ENCODE data around the gene SLIT1. TPM values are rescaled to one million over a fixed set of nuclear protein-coding genes. Genes with fewer than 3 reads are reported as not detected.

The SLIT1 gene
- total and polyA plus RNA-seq, 4 experiments from 2014 or later = 0.05 to 0.32 (median 0.28) TPM; not detected in 1

- H3K27ac Mint-ChIP-seq = no peak overlapping the region
- H3K4me3 Mint-ChIP-seq = no peak overlapping the region
- intact Hi-C loops (cut with micrococcal nuclease) = no loop called here
- no peaks in the 10 kb centered on the region for H3K9me3 Mint-ChIP-seq
- Histone ChIP-seq H3K9me3 (ENCODE audit: control insufficient read depth in 1 of 2, low read length in 2 of 2) (no peaks in the 10 kb centered on the region), H3K27me3 (ENCODE audit: insufficient read depth, low read length) (no peaks in the 10 kb centered on the region), H3K36me3 (ENCODE audit: insufficient read depth, low read length) (no peaks in the 10 kb centered on the region), H3K27ac (ENCODE audit: low read depth, low read length) (no peak overlapping the region), H3K4me1 (ENCODE audit: insufficient read depth, low read length) (no peaks in the 10 kb centered on the region), H3K4me3 (ENCODE audit: low read length in 2 of 2) (no peak overlapping the region)
- peaks cover 5 to 12% of the 10 kb centered on the region in 2 donors for H3K36me3 Mint-ChIP-seq
- CTCF ChIA-PET (ENCODE audit: partially characterized antibody) = no interaction called here
- DNase-seq = no peak
- no peaks in the 10 kb centered on the region for H3K27me3 Mint-ChIP-seq
- POLR2A ChIA-PET (ENCODE audit: partially characterized antibody) = no interaction called here
- peaks cover 0 to 3% (median under 1%) of the 10 kb centered on the region in 4 donors for H3K4me1 Mint-ChIP-seq
Measured at GRCh38 chr10:96968682-96969423, 216.9 kb downstream of the SLIT1 start.

GRCh38 chr10:96967847-96968246 lies 217.9 kb downstream of the SLIT1 start:
- no peaks in the 10 kb centered on the region for H3K9me3 Mint-ChIP-seq
- peaks cover 0 to 3% (median under 1%) of the 10 kb centered on the region in 4 donors for H3K4me1 Mint-ChIP-seq
- no peak overlapping the region for H3K4me3 Mint-ChIP-seq
- no peaks in the 10 kb centered on the region for H3K27me3 ChIP-seq (ENCODE audit: insufficient read depth, low read length)
- no peaks in the 10 kb centered on the region for H3K9me3 ChIP-seq (ENCODE audit: control insufficient read depth in 1 of 2, low read length in 2 of 2)
- no peaks in the 10 kb centered on the region for H3K36me3 ChIP-seq (ENCODE audit: insufficient read depth, low read length)
- H3K27ac ChIP-seq (ENCODE audit: low read depth, low read length) = no peak overlapping the region
- POLR2A ChIA-PET (ENCODE audit: partially characterized antibody) = no interaction called here
- CTCF ChIA-PET (ENCODE audit: partially characterized antibody) = no interaction called here
- no peaks in the 10 kb centered on the region for H3K4me1 ChIP-seq (ENCODE audit: insufficient read depth, low read length)
- H3K27me3 Mint-ChIP-seq = no peaks in the 10 kb centered on the region
- no peak for DNase-seq
- intact Hi-C loops (cut with micrococcal nuclease) = no loop called here
- peaks cover 8 to 13% of the 10 kb centered on the region in 2 donors for H3K36me3 Mint-ChIP-seq
- H3K27ac Mint-ChIP-seq = no peak overlapping the region
- no peak overlapping the region for H3K4me3 ChIP-seq (ENCODE audit: low read length in 2 of 2)

- Histone ChIP-seq H3K36me3 (ENCODE audit: insufficient read depth, low read length) (no peaks in the 10 kb centered on the region), H3K4me1 (ENCODE audit: insufficient read depth, low read length) (no peaks in the 10 kb centered on the region), H3K27me3 (ENCODE audit: insufficient read depth, low read length) (no peaks in the 10 kb centered on the region), H3K4me3 (ENCODE audit: low read length in 2 of 2) (no peak overlapping the region), H3K27ac (ENCODE audit: low read depth, low read length) (no peak overlapping the region), H3K9me3 (ENCODE audit: control insufficient read depth in 1 of 2, low read length in 2 of 2) (no peaks in the 10 kb centered on the region)
- ChIA-PET POLR2A (ENCODE audit: partially characterized antibody) (no interaction called here), CTCF (ENCODE audit: partially characterized antibody) (interaction anchor here (0.7 kb wide), 1 partner anchor 955 kb away, joined by 3 read pairs; no protein-coding TSS in a partner anchor)
- H3K9me3 Mint-ChIP-seq = no peaks in the 10 kb centered on the region
- intact Hi-C loops (cut with micrococcal nuclease) = no loop called here
- H3K4me3 Mint-ChIP-seq = no peak overlapping the region
- no peaks in the 10 kb centered on the region for H3K27me3 Mint-ChIP-seq
- H3K4me1 Mint-ChIP-seq = peaks cover 0 to 4% (median under 1%) of the 10 kb centered on the region in 4 donors
- DNase-seq = no peak
- H3K27ac Mint-ChIP-seq = no peak overlapping the region
- H3K36me3 Mint-ChIP-seq = peaks cover 17 to 20% of the 10 kb centered on the region in 2 donors
Measured at GRCh38 chr10:96964131-96964530, 221.6 kb downstream of the SLIT1 start.

- Histone ChIP-seq H3K4me3 (ENCODE audit: low read length in 2 of 2) (no peak overlapping the region), H3K27ac (ENCODE audit: low read depth, low read length) (no peak overlapping the region), H3K4me1 (ENCODE audit: insufficient read depth, low read length) (no peaks in the 10 kb centered on the region), H3K27me3 (ENCODE audit: insufficient read depth, low read length) (no peaks in the 10 kb centered on the region), H3K36me3 (ENCODE audit: insufficient read depth, low read length) (no peaks in the 10 kb centered on the region), H3K9me3 (ENCODE audit: control insufficient read depth in 1 of 2, low read length in 2 of 2) (no peaks in the 10 kb centered on the region)
- no peak overlapping the region for H3K27ac Mint-ChIP-seq
- no peaks in the 10 kb centered on the region for H3K27me3 Mint-ChIP-seq
- H3K36me3 Mint-ChIP-seq = peaks cover 15 to 35% of the 10 kb centered on the region in 2 donors
- H3K4me1 Mint-ChIP-seq = peaks cover 0 to 4% (median 0%) of the 10 kb centered on the region in 4 donors
- intact Hi-C loops (cut with micrococcal nuclease) = no loop called here
- DNase-seq = no peak
- ChIA-PET CTCF (ENCODE audit: partially characterized antibody) (no interaction called here), POLR2A (ENCODE audit: partially characterized antibody) (no interaction called here)
- H3K4me3 Mint-ChIP-seq = no peak overlapping the region
- H3K9me3 Mint-ChIP-seq = no peaks in the 10 kb centered on the region
Measured at GRCh38 chr10:96960872-96961271, 224.9 kb downstream of the SLIT1 start.

GRCh38 chr10:96959733-96960132 lies 226.0 kb downstream of the SLIT1 start:
- Mint-ChIP-seq H3K4me1 (peaks cover 0 to 6% (median 0%) of the 10 kb centered on the region in 4 donors), H3K27ac (no peak overlapping the region), H3K9me3 (no peaks in the 10 kb centered on the region), H3K4me3 (no peak overlapping the region), H3K36me3 (peaks cover 25 to 43% of the 10 kb centered on the region in 2 donors), H3K27me3 (no peaks in the 10 kb centered on the region)
- Histone ChIP-seq H3K9me3 (ENCODE audit: control insufficient read depth in 1 of 2, low read length in 2 of 2) (no peaks in the 10 kb centered on the region), H3K36me3 (ENCODE audit: insufficient read depth, low read length) (peaks cover 11% of the 10 kb centered on the region), H3K4me3 (ENCODE audit: low read length in 2 of 2) (no peak overlapping the region), H3K4me1 (ENCODE audit: insufficient read depth, low read length) (no peaks in the 10 kb centered on the region), H3K27ac (ENCODE audit: low read depth, low read length) (no peak overlapping the region), H3K27me3 (ENCODE audit: insufficient read depth, low read length) (no peaks in the 10 kb centered on the region)
- intact Hi-C loops (cut with micrococcal nuclease) = no loop called here
- CTCF ChIA-PET (ENCODE audit: partially characterized antibody) = interaction anchor here (1.3 kb wide), 1 partner anchor 66 kb away, joined by 3 read pairs; no protein-coding TSS in a partner anchor
- no peak for DNase-seq
- POLR2A ChIA-PET (ENCODE audit: partially characterized antibody) = no interaction called here

- H3K9me3 ChIP-seq (ENCODE audit: control insufficient read depth in 1 of 2, low read length in 2 of 2) = no peaks in the 10 kb centered on the region
- H3K36me3 Mint-ChIP-seq = peaks cover 31 to 57% of the 10 kb centered on the region in 2 donors
- peak overlapping the region in 1 of 7 donors; percentile 27 for H3K27ac Mint-ChIP-seq
- H3K4me3 Mint-ChIP-seq = no peak overlapping the region
- no peaks in the 10 kb centered on the region for H3K9me3 Mint-ChIP-seq
- no peak overlapping the region for H3K27ac ChIP-seq (ENCODE audit: low read depth, low read length)
- no peaks in the 10 kb centered on the region for H3K27me3 ChIP-seq (ENCODE audit: insufficient read depth, low read length)
- no peak for DNase-seq
- H3K4me1 ChIP-seq (ENCODE audit: insufficient read depth, low read length) = no peaks in the 10 kb centered on the region
- CTCF ChIA-PET (ENCODE audit: partially characterized antibody) = no interaction called here
- peaks cover 13% of the 10 kb centered on the region for H3K36me3 ChIP-seq (ENCODE audit: insufficient read depth, low read length)
- no peaks in the 10 kb centered on the region for H3K27me3 Mint-ChIP-seq
- no peak overlapping the region for H3K4me3 ChIP-seq (ENCODE audit: low read length in 2 of 2)
- peaks cover 0 to 8% (median 0%) of the 10 kb centered on the region in 4 donors for H3K4me1 Mint-ChIP-seq
- POLR2A ChIA-PET (ENCODE audit: partially characterized antibody) = no interaction called here
- intact Hi-C loops (cut with micrococcal nuclease) = no loop called here
Measured at GRCh38 chr10:96958071-96958470, 227.7 kb downstream of the SLIT1 start.

GRCh38 chr10:96955794-96956193 lies 230.0 kb downstream of the SLIT1 start:
- Mint-ChIP-seq H3K36me3 (peaks cover 46 to 64% of the 10 kb centered on the region in 2 donors), H3K4me3 (no peak overlapping the region), H3K27ac (peak overlapping the region in 1 of 7 donors; percentile 77), H3K4me1 (peaks cover 0 to 8% (median 0%) of the 10 kb centered on the region in 4 donors), H3K9me3 (no peaks in the 10 kb centered on the region), H3K27me3 (no peaks in the 10 kb centered on the region)
- intact Hi-C loops (cut with micrococcal nuclease) = no loop called here
- H3K27ac ChIP-seq (ENCODE audit: low read depth, low read length) = no peak overlapping the region
- DNase-seq = no peak
- CTCF ChIA-PET (ENCODE audit: partially characterized antibody) = no interaction called here
- no peak overlapping the region for H3K4me3 ChIP-seq (ENCODE audit: low read length in 2 of 2)
- no peaks in the 10 kb centered on the region for H3K9me3 ChIP-seq (ENCODE audit: control insufficient read depth in 1 of 2, low read length in 2 of 2)
- H3K36me3 ChIP-seq (ENCODE audit: insufficient read depth, low read length) = peaks cover 18% of the 10 kb centered on the region
- POLR2A ChIA-PET (ENCODE audit: partially characterized antibody) = no interaction called here
- H3K27me3 ChIP-seq (ENCODE audit: insufficient read depth, low read length) = no peaks in the 10 kb centered on the region
- H3K4me1 ChIP-seq (ENCODE audit: insufficient read depth, low read length) = no peaks in the 10 kb centered on the region

Data from CD4-positive, alpha-beta memory T cell (primary cell).